Measurements from ENCODE around the gene OTOG. TPM values are rescaled to one million over a fixed set of nuclear protein-coding genes. Genes with fewer than 3 reads are reported as not detected.

The OTOG gene
- total and polyA plus RNA-seq, 2 of the 8 experiments (the other 6 are each of a cell fraction or from before 2014, with no cell fraction given) = 0.41 to 1.5 TPM

GRCh38 chr11:17604915-17605233, 57.8 kb downstream of the OTOG start (continued):
- TF ChIP-seq, protein P1, sequence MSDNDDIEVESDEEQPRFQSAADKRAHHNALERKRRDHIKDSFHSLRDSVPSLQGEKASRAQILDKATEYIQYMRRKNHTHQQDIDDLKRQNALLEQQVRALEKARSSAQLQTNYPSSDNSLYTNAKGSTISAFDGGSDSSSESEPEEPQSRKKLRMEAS (IDR thresholded peaks at IDR 0.05) = no peak
- TF ChIP-seq, protein P2, sequence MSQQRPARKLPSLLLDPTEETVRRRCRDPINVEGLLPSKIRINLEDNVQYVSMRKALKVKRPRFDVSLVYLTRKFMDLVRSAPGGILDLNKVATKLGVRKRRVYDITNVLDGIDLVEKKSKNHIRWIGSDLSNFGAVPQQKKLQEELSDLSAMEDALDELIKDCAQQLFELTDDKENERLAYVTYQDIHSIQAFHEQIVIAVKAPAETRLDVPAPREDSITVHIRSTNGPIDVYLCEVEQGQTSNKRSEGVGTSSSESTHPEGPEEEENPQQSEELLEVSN (IDR thresholded peaks at IDR 0.05) = no peak
